ENCODE results near the gene RABGAP1. TPM values are rescaled to one million over a fixed set of nuclear protein-coding genes. Genes with fewer than 3 reads are reported as not detected.

Gene RABGAP1
- total RNA-seq, 1 experiment from 2014 or later, result 64.0 TPM

GRCh38 chr9:123027517-123027916 lies 86.7 kb downstream of the RABGAP1 start:
- H3K27ac ChIP-seq (ENCODE audit: low read depth, low read length, poor library complexity, severe bottlenecking), result no peak overlapping the region
- no peak overlapping the region for H3K4me3 ChIP-seq (ENCODE audit: low read depth, low read length, poor library complexity, severe bottlenecking)
- H3K4me1 ChIP-seq (ENCODE audit: insufficient read depth, low read length, poor library complexity, severe bottlenecking), result peaks cover 7% of the 10 kb centered on the region
- no peaks in the 10 kb centered on the region for H3K9me3 ChIP-seq (ENCODE audit: low read depth, low read length, poor library complexity, severe bottlenecking)
- H3K36me3 ChIP-seq (ENCODE audit: insufficient read depth, low read length, poor library complexity, severe bottlenecking), result peaks cover 9% of the 10 kb centered on the region
- ChIA-PET CTCF (no interaction called here), POLR2A (ENCODE audit: low non-redundant PET) (no interaction called here)
- DNase-seq (ENCODE audit: low spot score), result no peak
- TF ChIP-seq CTCF (conservative IDR thresholded peaks at IDR 0.05; ENCODE audit: low read depth, low read length) (no peak), EZH2 (IDR thresholded peaks at IDR 0.05; ENCODE audit: borderline replicate concordance, low read depth, low read length, poor library complexity, severe bottlenecking) (no peak)
- intact Hi-C loops (cut with micrococcal nuclease; ENCODE audit: unreplicated experiment), result no loop called here
- H3K27me3 ChIP-seq (replicated peaks; ENCODE audit: insufficient read depth, low read depth, low read length, poor library complexity), result no peaks in the 10 kb centered on the region
- BruUV-seq (replicated peaks), result no TSS peak

GRCh38 chr9:123028136-123028535 lies 87.3 kb downstream of the RABGAP1 start:
- no peaks in the 10 kb centered on the region for H3K9me3 ChIP-seq (ENCODE audit: low read depth, low read length, poor library complexity, severe bottlenecking)
- no peak overlapping the region for H3K4me3 ChIP-seq (ENCODE audit: low read depth, low read length, poor library complexity, severe bottlenecking)
- peaks cover 9% of the 10 kb centered on the region for H3K36me3 ChIP-seq (ENCODE audit: insufficient read depth, low read length, poor library complexity, severe bottlenecking)
- no peak overlapping the region for H3K27ac ChIP-seq (ENCODE audit: low read depth, low read length, poor library complexity, severe bottlenecking)
- BruUV-seq (replicated peaks), result no TSS peak
- ChIA-PET CTCF (no interaction called here), POLR2A (ENCODE audit: low non-redundant PET) (no interaction called here)
- intact Hi-C loops (cut with micrococcal nuclease; ENCODE audit: unreplicated experiment), result no loop called here
- H3K4me1 ChIP-seq (ENCODE audit: insufficient read depth, low read length, poor library complexity, severe bottlenecking), result peaks cover 13% of the 10 kb centered on the region
- H3K27me3 ChIP-seq (replicated peaks; ENCODE audit: insufficient read depth, low read depth, low read length, poor library complexity), result no peaks in the 10 kb centered on the region
- TF ChIP-seq EZH2 (IDR thresholded peaks at IDR 0.05; ENCODE audit: borderline replicate concordance, low read depth, low read length, poor library complexity, severe bottlenecking) (no peak), CTCF (conservative IDR thresholded peaks at IDR 0.05; ENCODE audit: low read depth, low read length) (no peak)
- no peak for DNase-seq (ENCODE audit: low spot score)

- BruUV-seq (replicated peaks), result no TSS peak
- CTCF ChIA-PET, result no interaction called here
- Histone ChIP-seq H3K27me3 (replicated peaks; ENCODE audit: insufficient read depth, low read depth, low read length, poor library complexity) (no peaks in the 10 kb centered on the region), H3K27ac (ENCODE audit: low read depth, low read length, poor library complexity, severe bottlenecking) (no peak overlapping the region), H3K9me3 (ENCODE audit: low read depth, low read length, poor library complexity, severe bottlenecking) (no peaks in the 10 kb centered on the region), H3K36me3 (ENCODE audit: insufficient read depth, low read length, poor library complexity, severe bottlenecking) (peaks cover 3% of the 10 kb centered on the region), H3K4me3 (ENCODE audit: low read depth, low read length, poor library complexity, severe bottlenecking) (no peak overlapping the region), H3K4me1 (ENCODE audit: insufficient read depth, low read length, poor library complexity, severe bottlenecking) (peaks cover 17% of the 10 kb centered on the region)
- TF ChIP-seq EZH2 (IDR thresholded peaks at IDR 0.05; ENCODE audit: borderline replicate concordance, low read depth, low read length, poor library complexity, severe bottlenecking) (no peak), CTCF (conservative IDR thresholded peaks at IDR 0.05; ENCODE audit: low read depth, low read length) (no peak)
- intact Hi-C loops (cut with micrococcal nuclease; ENCODE audit: unreplicated experiment), result no loop called here
- POLR2A ChIA-PET (ENCODE audit: low non-redundant PET), result no interaction called here
- DNase-seq (ENCODE audit: low spot score), result no peak
These were observed 88.2 kb downstream of the RABGAP1 start for GRCh38 chr9:123028973-123029372.

Data from A673 (cell line).